Measurements from ENCODE around the gene CFP.
"Not testable (repeated sequence)": the region's sequence is repeated elsewhere in the genome, so short reads cannot be mapped to it uniquely, and the experiment has no call there.

GRCh38 chrX:47603125-47603524, 26.6 kb downstream of the CFP start:
- not testable (repeated sequence) for TF ChIP-seq POLR2A, CTCF (IDR thresholded peaks at IDR 0.05)

Data from esophagus squamous epithelium (tissue), 4 donors.